ENCODE results near the gene GLI3. TPM values are rescaled to one million over a fixed set of nuclear protein-coding genes. Genes with fewer than 3 reads are reported as not detected.

Gene GLI3
- total and polyA plus RNA-seq, 2 donors from 2014 or later = 0.92 to 11.1 TPM

DNA sequence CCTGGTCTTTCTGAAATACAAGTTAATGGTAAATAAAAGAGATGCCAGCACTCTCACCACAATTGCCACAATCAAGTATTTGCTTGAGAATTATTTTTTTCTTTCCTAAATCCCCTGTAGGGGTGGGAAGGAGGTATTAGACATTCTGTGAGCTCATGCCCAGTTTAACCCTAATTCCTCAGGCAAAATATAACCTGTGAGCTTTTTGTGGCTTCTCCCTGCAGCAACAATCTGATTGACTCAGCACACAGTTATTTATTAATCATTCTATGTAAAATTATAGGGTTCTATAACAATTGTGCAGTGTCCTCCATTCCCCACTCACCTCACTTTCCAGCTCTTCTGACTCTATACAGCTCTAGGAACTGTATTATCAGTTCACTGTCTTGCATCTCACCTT, 66.3 kb downstream of the GLI3 start:
- intact Hi-C loops (cut with DNase I) = no loop called here
- TF ChIP-seq, protein P1, sequence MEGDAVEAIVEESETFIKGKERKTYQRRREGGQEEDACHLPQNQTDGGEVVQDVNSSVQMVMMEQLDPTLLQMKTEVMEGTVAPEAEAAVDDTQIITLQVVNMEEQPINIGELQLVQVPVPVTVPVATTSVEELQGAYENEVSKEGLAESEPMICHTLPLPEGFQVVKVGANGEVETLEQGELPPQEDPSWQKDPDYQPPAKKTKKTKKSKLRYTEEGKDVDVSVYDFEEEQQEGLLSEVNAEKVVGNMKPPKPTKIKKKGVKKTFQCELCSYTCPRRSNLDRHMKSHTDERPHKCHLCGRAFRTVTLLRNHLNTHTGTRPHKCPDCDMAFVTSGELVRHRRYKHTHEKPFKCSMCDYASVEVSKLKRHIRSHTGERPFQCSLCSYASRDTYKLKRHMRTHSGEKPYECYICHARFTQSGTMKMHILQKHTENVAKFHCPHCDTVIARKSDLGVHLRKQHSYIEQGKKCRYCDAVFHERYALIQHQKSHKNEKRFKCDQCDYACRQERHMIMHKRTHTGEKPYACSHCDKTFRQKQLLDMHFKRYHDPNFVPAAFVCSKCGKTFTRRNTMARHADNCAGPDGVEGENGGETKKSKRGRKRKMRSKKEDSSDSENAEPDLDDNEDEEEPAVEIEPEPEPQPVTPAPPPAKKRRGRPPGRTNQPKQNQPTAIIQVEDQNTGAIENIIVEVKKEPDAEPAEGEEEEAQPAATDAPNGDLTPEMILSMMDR (IDR thresholded peaks at IDR 0.05; ENCODE audit: borderline replicate concordance, extremely low read depth, insufficient read depth) = no peak
- H3K9me3 ChIP-seq (ENCODE audit: control insufficient read depth in 2 of 3, insufficient read depth in 1 of 3, low read length in 3 of 3) = no peaks in the 10 kb centered on the region
- H3K27ac ChIP-seq (ENCODE audit: low read depth in 2 of 2, low read length in 2 of 2) = no peak overlapping the region
- no peak overlapping the region for H3K9ac ChIP-seq (ENCODE audit: low read length in 3 of 3)
- H3K27me3 ChIP-seq (ENCODE audit: control insufficient read depth, insufficient read depth, low read length) = no peaks in the 10 kb centered on the region
- DNase-seq (no peak), FAIRE-seq (no peak)
- no peaks in the 10 kb centered on the region for H3K36me3 ChIP-seq (ENCODE audit: control insufficient read depth in 2 of 3, insufficient read depth in 3 of 3, low read length in 3 of 3)
- H3K4me1 ChIP-seq (ENCODE audit: control insufficient read depth in 2 of 3, insufficient read depth in 2 of 3, low read depth in 1 of 3, low read length in 3 of 3) = no peaks in the 10 kb centered on the region
- H3K4me3 ChIP-seq (ENCODE audit: low read length in 3 of 3) = no peak overlapping the region

DNA sequence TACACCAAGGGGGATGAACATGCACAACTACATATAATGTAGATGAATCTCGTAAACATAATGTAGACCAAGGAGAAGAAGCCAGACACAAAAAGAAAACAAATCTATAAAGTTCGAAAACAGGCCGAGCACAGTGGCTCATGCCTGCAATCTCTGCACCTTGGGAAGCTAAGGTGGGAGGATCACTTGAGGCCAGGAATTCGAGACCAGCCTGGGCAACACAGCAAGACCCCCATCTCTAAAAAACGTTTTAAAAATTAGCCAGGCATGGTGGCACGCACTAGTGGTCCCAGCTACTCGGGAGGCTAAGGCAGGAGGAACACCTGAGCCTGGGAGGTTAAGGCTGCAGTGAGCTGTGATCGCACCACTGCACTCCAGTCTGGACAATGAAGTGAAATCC, 68.5 kb downstream of the GLI3 start:
- Histone ChIP-seq H3K9me3 (ENCODE audit: control insufficient read depth in 2 of 3, insufficient read depth in 1 of 3, low read length in 3 of 3) (no peaks in the 10 kb centered on the region), H3K4me3 (ENCODE audit: low read length in 3 of 3) (no peak overlapping the region), H3K4me1 (ENCODE audit: control insufficient read depth in 2 of 3, insufficient read depth in 2 of 3, low read depth in 1 of 3, low read length in 3 of 3) (no peaks in the 10 kb centered on the region), H3K9ac (ENCODE audit: low read length in 3 of 3) (no peak overlapping the region), H3K27ac (ENCODE audit: low read depth in 2 of 2, low read length in 2 of 2) (no peak overlapping the region), H3K27me3 (ENCODE audit: control insufficient read depth, insufficient read depth, low read length) (no peaks in the 10 kb centered on the region), H3K36me3 (ENCODE audit: control insufficient read depth in 2 of 3, insufficient read depth in 3 of 3, low read length in 3 of 3) (no peaks in the 10 kb centered on the region)
- intact Hi-C loops (cut with DNase I) = no loop called here
- TF ChIP-seq, protein P1 (IDR thresholded peaks at IDR 0.05; ENCODE audit: borderline replicate concordance, extremely low read depth, insufficient read depth) = no peak
- no peak for FAIRE-seq
- DNase-seq = no peak

DNA sequence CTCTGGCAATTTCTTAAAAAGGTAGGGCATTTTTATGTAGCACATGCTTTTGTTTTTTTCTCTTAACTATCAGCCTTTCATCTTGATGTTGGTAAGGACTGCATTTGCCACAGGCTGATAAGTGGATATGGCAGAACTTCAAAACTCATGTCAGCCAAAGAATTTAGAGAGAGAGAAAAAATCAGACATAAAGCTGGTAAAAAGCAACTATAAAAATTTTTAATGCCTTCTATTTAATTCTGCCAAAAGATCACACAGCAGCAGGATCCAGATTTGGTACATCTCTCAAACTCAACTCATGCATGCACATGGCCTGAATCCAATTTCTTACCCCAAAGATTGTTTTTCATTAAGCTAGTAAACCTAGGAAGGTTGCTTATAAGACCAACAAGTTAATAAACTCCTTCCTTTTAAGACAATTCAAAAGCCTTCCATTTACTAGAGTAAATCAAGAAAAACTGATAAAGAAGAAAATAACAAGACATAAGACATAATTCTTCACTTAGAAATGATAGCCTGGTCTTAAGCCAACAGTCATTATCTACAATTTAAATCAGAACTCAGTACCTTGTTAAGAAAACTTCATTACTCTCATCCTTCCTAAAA, 69.3 kb downstream of the GLI3 start:
- H3K9me3 ChIP-seq (ENCODE audit: control insufficient read depth in 2 of 3, insufficient read depth in 1 of 3, low read length in 3 of 3) = no peaks in the 10 kb centered on the region
- TF ChIP-seq, protein P1 (IDR thresholded peaks at IDR 0.05; ENCODE audit: borderline replicate concordance, extremely low read depth, insufficient read depth) = no peak
- intact Hi-C loops (cut with DNase I) = no loop called here
- FAIRE-seq (no peak), DNase-seq (no peak)
- H3K27ac ChIP-seq (ENCODE audit: low read depth in 2 of 2, low read length in 2 of 2) = no peak overlapping the region
- H3K36me3 ChIP-seq (ENCODE audit: control insufficient read depth in 2 of 3, insufficient read depth in 3 of 3, low read length in 3 of 3) = no peaks in the 10 kb centered on the region
- no peak overlapping the region for H3K4me3 ChIP-seq (ENCODE audit: low read length in 3 of 3)
- no peak overlapping the region for H3K9ac ChIP-seq (ENCODE audit: low read length in 3 of 3)
- no peaks in the 10 kb centered on the region for H3K4me1 ChIP-seq (ENCODE audit: control insufficient read depth in 2 of 3, insufficient read depth in 2 of 3, low read depth in 1 of 3, low read length in 3 of 3)
- no peaks in the 10 kb centered on the region for H3K27me3 ChIP-seq (ENCODE audit: control insufficient read depth, insufficient read depth, low read length)

DNA sequence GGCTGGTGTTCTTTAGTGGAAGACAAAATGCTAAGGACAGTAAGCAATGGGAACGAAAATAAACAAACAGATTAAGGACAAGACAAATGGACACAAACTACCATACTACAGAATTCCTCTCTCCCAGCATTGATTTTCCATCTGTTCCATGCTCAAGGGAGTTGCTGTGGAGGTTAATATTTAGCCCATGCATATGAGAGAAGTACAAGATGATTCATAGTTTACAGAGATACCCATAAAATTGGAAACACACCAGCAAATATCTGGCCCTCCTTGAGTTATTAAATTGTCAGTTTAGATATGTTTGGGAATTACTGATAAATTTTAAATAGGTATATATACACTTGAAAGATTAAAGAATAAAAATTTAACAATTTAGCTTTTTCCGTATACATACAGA, 69.8 kb downstream of the GLI3 start:
- TF ChIP-seq, protein P1 (IDR thresholded peaks at IDR 0.05; ENCODE audit: borderline replicate concordance, extremely low read depth, insufficient read depth) = no peak
- FAIRE-seq = no peak
- H3K4me1 ChIP-seq (ENCODE audit: control insufficient read depth in 2 of 3, insufficient read depth in 2 of 3, low read depth in 1 of 3, low read length in 3 of 3) = no peaks in the 10 kb centered on the region
- H3K9ac ChIP-seq (ENCODE audit: low read length in 3 of 3) = no peak overlapping the region
- no peaks in the 10 kb centered on the region for H3K36me3 ChIP-seq (ENCODE audit: control insufficient read depth in 2 of 3, insufficient read depth in 3 of 3, low read length in 3 of 3)
- no peak for DNase-seq
- no peaks in the 10 kb centered on the region for H3K27me3 ChIP-seq (ENCODE audit: control insufficient read depth, insufficient read depth, low read length)
- H3K4me3 ChIP-seq (ENCODE audit: low read length in 3 of 3) = no peak overlapping the region
- intact Hi-C loops (cut with DNase I) = no loop called here
- H3K27ac ChIP-seq (ENCODE audit: low read depth in 2 of 2, low read length in 2 of 2) = no peak overlapping the region
- no peaks in the 10 kb centered on the region for H3K9me3 ChIP-seq (ENCODE audit: control insufficient read depth in 2 of 3, insufficient read depth in 1 of 3, low read length in 3 of 3)

Data from kidney (tissue), 14 donors.